ENCODE measurements around the gene PPP2R3C.

DNA sequence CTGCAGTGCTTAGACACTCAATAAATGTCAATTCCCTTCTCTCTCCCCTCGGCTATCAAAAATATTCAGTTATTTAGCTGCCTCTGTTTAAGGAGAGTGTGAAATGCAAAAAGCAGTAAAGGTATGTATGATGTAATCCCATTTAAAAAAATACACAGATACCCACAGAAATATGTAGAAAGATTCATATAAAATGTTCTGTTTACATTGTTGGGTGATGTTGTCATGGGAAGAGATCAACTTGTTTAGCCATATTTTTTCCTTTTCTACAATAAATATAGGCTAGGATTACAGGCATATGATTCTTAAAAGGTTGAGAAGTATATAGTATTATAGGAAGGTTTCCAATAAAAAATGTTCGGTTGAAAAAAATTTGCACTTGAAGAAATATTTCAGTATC lies 7.8 kb downstream of the PPP2R3C start:
- TF ChIP-seq, protein P1, sequence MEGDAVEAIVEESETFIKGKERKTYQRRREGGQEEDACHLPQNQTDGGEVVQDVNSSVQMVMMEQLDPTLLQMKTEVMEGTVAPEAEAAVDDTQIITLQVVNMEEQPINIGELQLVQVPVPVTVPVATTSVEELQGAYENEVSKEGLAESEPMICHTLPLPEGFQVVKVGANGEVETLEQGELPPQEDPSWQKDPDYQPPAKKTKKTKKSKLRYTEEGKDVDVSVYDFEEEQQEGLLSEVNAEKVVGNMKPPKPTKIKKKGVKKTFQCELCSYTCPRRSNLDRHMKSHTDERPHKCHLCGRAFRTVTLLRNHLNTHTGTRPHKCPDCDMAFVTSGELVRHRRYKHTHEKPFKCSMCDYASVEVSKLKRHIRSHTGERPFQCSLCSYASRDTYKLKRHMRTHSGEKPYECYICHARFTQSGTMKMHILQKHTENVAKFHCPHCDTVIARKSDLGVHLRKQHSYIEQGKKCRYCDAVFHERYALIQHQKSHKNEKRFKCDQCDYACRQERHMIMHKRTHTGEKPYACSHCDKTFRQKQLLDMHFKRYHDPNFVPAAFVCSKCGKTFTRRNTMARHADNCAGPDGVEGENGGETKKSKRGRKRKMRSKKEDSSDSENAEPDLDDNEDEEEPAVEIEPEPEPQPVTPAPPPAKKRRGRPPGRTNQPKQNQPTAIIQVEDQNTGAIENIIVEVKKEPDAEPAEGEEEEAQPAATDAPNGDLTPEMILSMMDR (conservative IDR thresholded peaks at IDR 0.05; ENCODE audit: low read length), result no peak
- TF ChIP-seq EZH2phosphoT487 (IDR thresholded peaks at IDR 0.05; ENCODE audit: borderline replicate concordance), result no peak

Data from Loucy (cell line).